ENCODE measurements around the gene NQO1. TPM values are rescaled to one million over a fixed set of nuclear protein-coding genes. Genes with fewer than 3 reads are reported as not detected.

NQO1 gene
- total and polyA plus RNA-seq, 4 donors, result 0.92 to 5.5 (median 1.9) TPM

GRCh38 chr16:69748694-69749345 lies 22.5 kb upstream of the NQO1 start:
- Histone ChIP-seq H3K36me3 (ENCODE audit: control insufficient read depth in 4 of 4, insufficient read depth in 3 of 4, low read depth in 1 of 4, low read length in 3 of 4) (peaks cover 19 to 59% (median 46%) of the 10 kb centered on the region in 4 donors), H3K27me3 (ENCODE audit: control insufficient read depth in 4 of 4, insufficient read depth in 4 of 4, low read length in 3 of 4) (no peaks in the 10 kb centered on the region), H3K4me1 (ENCODE audit: control insufficient read depth in 4 of 4, insufficient read depth in 4 of 4, low read length in 3 of 4) (peaks cover 0 to 9% (median 8%) of the 10 kb centered on the region in 4 donors), H3K4me3 (ENCODE audit: low read depth in 1 of 3, low read length in 3 of 3) (no peak overlapping the region), H3K9ac (ENCODE audit: low read depth in 1 of 2, low read length in 2 of 2) (no peak overlapping the region), H3K9me3 (ENCODE audit: control insufficient read depth in 4 of 4, low read length in 3 of 4) (no peaks in the 10 kb centered on the region), H3K27ac (ENCODE audit: low read depth in 1 of 2, low read length in 2 of 2) (no peak overlapping the region)
- no peak for DNase-seq (ENCODE audit: low spot score)
- 86% methylated on average over 20 of the region's 20 CpGs for WGBS
- TF ChIP-seq FOXA2 (IDR thresholded peaks at IDR 0.05), result no peak
- TF ChIP-seq EGR1 (IDR thresholded peaks at IDR 0.05; ENCODE audit: low read depth in 2 of 2), result no peak
- TF ChIP-seq, protein P1, sequence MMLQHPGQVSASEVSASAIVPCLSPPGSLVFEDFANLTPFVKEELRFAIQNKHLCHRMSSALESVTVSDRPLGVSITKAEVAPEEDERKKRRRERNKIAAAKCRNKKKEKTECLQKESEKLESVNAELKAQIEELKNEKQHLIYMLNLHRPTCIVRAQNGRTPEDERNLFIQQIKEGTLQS (IDR thresholded peaks at IDR 0.05), result no peak
- TF ChIP-seq FOXA1 (IDR thresholded peaks at IDR 0.05), result no peak
- no peak for TF ChIP-seq TAF1 (conservative IDR thresholded peaks at IDR 0.05)
- no peak for TF ChIP-seq SP1 (IDR thresholded peaks at IDR 0.05)
- no peak for TF ChIP-seq ZBTB33 (IDR thresholded peaks at IDR 0.05)
- TF ChIP-seq CTCF (IDR thresholded peaks at IDR 0.05; ENCODE audit: low read depth, low read length, missing input control), result no peak
- TF ChIP-seq GABPA (IDR thresholded peaks at IDR 0.05 in 1 of 2, conservative IDR thresholded peaks at IDR 0.05 in 1 of 2), result no peak
- TF ChIP-seq HNF4A (conservative IDR thresholded peaks at IDR 0.05), result no peak
- TF ChIP-seq, protein P2, sequence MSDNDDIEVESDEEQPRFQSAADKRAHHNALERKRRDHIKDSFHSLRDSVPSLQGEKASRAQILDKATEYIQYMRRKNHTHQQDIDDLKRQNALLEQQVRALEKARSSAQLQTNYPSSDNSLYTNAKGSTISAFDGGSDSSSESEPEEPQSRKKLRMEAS (IDR thresholded peaks at IDR 0.05), result no peak
- no peak for TF ChIP-seq YY1 (IDR thresholded peaks at IDR 0.05)
- no peak for TF ChIP-seq RXRA (IDR thresholded peaks at IDR 0.05)
- no peak for TF ChIP-seq RAD21 (IDR thresholded peaks at IDR 0.05)
- TF ChIP-seq JUND (IDR thresholded peaks at IDR 0.05), result no peak
- TF ChIP-seq REST (IDR thresholded peaks at IDR 0.05), result no peak
- TF ChIP-seq HNF4G (IDR thresholded peaks at IDR 0.05), result no peak
- no peak for TF ChIP-seq NR2F2 (IDR thresholded peaks at IDR 0.05)
